SK-N-SH treated with all-trans-retinoic acid at 6 μM for 48 hours (cell line): ENCODE data around the gene PRICKLE1.

ENCODE experiments used
- OSR1 ChIP-seq: fragments of 250-450 bp; sonication (Bioruptor Pico); IDR thresholded peaks from 2 replicates; pipeline ENCODE4 v1.8.0; 2022; ENCODE audit warnings: moderate library complexity, mild to moderate bottlenecking, inconsistent platforms
- PATZ1 ChIP-seq: fragments of 250-450 bp; sonication (Bioruptor Pico); IDR thresholded peaks from 2 replicates; pipeline ENCODE4 v1.8.0; 2020; ENCODE audit warnings: mild to moderate bottlenecking, moderate library complexity, borderline replicate concordance
- RARB ChIP-seq: fragments of 250-450 bp; sonication (Bioruptor Pico); IDR thresholded peaks from 2 replicates; pipeline ENCODE4 v1.8.0; 2021; ENCODE audit warnings: mild to moderate bottlenecking, moderate library complexity
- TOX ChIP-seq: fragments of 250-450 bp; sonication (Bioruptor Pico); IDR thresholded peaks from 2 replicates; pipeline ENCODE4 v1.8.0; 2021; ENCODE audit warnings: mild to moderate bottlenecking, moderate library complexity, borderline replicate concordance
- ZNF70 ChIP-seq: fragments of 450-650 bp; formaldehyde crosslinking; IDR thresholded peaks from 2 replicates; pipeline ENCODE4 v1.5.0; 2020; ENCODE audit warnings: mild to moderate bottlenecking, moderate library complexity

GRCh38 chr12:42583016-42583415, 6.5 kb downstream of the PRICKLE1 start:
- TF ChIP-seq PATZ1 (CRISPR knock-in tag) (no peak), ZNF70 (CRISPR knock-in tag) (no peak), RARB (no peak), TOX (CRISPR knock-in tag) (no peak), OSR1 (CRISPR knock-in tag) (no peak)
